HG03432 (cell line): Measurements from ENCODE around the gene CRYGC.
"Not testable (repeated sequence)": the region's sequence is repeated elsewhere in the genome, so short reads cannot be mapped to it uniquely, and the experiment has no call there.

ENCODE experiments used
- ATAC-seq: cut with Tn5 transposase; IDR thresholded peaks from one replicate; pipeline ENCODE4 v1.9.1; 2021; ENCODE audit warnings: mild to moderate bottlenecking, moderate library complexity; ENCODE audit not compliant: unreplicated experiment

Gene CRYGC

DNA sequence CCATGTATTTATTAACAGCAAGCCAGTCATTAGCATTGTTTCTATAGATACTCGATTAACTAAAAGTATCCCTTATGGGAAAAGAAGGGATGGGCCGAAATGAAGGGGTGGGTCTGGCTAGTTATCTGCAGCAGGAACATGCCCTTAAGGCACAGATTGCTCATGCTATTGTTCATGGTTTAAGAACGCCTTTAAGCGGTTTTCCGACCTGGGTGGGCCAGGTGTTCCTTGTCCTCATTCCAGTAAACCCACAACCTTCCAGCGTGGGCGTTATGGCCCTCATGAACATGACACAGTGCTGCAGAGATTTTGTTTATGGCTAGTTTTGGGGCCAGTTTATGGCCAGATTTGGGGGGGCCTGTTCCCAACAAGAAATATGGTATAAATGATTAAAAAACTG is 8.7 kb upstream of the CRYGC start:
- ATAC-seq = not testable (repeated sequence)

GRCh38 chr2:208136716-208137094 is 7.1 kb upstream of the CRYGC start:
- ATAC-seq = no peak

DNA sequence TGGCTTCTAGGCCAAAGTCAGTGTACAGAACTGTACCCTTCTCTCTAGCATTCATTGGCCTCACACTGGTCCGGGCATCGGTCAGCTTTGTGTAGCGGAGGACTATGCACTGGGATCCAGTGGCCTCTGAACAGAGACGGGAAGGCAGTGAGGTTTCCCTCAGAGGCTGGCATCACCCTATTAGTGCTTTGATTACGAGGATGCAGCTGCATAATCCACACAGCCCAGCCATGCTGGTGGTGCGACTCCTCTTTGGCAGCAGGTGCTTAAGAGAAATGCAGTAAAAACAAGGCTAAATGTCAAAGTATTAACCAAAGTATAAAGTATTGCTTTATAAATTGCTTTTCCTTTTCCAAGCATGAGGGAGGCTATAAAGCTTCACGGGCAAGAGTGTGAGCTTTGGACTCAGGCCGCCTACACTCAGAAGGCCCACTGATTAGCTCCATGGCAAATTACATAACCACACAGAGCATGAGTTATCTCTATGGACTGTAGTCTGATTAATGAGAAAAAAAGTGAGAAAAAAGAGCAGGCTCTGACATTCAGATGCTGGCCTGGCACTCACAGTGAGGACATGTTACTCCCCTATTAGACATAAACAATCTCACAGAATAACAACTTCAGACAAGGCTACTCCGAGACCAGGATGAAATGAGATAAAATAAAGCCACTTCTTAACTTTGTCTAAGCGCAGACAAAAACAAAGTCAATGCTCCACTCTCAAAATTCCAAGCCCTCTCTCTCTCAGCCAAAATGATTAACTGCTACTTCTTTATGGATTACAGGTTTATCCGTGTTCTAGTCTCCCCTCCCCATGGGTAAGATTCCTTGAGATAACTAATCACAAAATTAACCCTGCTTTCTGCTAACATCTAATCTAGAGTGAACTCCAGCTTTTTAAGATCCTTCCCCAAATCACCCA is 6.4 kb upstream of the CRYGC start:
- no peak for ATAC-seq

DNA sequence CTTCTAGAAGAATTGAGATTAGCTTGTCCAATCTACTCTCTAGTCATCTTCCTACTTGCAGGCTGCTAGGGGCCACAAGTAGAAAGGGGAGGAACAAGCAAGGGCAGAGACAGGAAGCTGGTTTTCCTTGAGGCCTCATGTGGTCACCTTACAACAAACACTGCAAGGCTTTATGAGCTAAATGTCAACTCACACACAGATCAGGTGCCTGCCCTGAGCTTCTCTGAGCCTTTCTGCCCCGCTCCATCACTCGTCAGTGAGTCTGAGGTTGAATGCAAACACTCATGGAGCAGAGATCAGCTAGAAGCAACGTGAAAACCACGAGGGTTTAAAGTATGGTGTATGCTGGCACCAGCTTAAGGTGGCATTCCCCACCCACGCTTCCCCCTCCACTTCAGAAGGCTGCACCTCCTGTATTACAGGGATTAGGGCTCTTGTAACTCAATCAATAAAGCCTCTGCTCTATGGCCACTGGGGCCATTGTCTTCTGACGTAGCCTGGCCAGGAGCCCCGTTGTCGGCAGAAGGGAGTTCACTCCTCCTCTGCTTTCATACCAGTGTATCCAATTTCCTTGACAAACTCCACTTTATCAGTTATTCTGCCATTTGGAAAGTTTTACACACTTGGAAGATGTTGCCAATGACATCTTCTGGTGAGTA is 5.4 kb upstream of the CRYGC start:
- no peak for ATAC-seq

- no peak for ATAC-seq
Observed at GRCh38 chr2:208130712-208131110, 1.1 kb upstream of the CRYGC start.

- ATAC-seq = no peak
Observed at GRCh38 chr2:208128136-208128535, 1.5 kb downstream of the CRYGC start.

GRCh38 chr2:208127090-208127489 is 2.5 kb downstream of the CRYGC start:
- ATAC-seq = no peak

GRCh38 chr2:208125251-208125650 is 4.4 kb downstream of the CRYGC start:
- no peak for ATAC-seq

GRCh38 chr2:208124013-208124715 is 5.5 kb downstream of the CRYGC start, which contains the start of gene CRYGD:
Gene CRYGD, minus strand, starts transcription at chr2:208124524. Its CDS starts 51 bp downstream, at chr2:208124473.
- ATAC-seq = not testable (repeated sequence)

DNA sequence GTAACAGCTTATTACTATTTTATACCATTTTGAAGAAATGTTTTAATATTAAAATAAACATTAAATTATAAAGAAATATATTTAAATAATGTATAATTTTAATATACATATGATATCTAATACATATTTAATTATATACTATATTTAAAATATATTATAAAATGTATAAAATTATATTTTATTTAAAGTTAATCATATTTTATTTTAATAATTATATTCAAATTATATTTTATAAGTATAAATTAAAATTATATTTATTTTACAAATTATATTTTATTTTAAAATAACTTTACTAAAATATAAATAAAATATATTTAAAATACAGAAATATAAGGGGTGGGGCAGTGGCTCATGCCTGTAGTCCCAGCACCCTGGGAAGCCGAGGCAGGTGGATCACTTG is 7.4 kb downstream of the CRYGC start:
- no peak for ATAC-seq

DNA sequence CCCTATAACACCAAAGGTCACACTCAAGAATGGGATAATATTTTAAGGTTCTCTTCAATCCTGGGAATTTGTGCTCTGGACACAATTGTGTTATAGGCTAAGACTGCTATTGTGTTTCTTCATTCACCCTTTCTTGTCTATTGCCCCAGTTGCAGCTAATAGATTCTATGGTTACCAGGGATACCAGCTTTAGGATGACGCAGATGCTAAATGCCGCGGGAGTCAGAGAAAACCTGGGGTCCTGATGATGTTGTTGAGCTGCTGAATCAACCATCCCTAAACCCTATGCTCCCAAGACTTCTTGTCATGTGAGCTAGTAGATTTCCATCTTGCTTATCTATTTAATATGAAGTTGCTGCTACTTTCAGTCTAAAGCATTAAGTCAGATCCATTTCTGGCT is 10.7 kb downstream of the CRYGC start:
- ATAC-seq = no peak

DNA sequence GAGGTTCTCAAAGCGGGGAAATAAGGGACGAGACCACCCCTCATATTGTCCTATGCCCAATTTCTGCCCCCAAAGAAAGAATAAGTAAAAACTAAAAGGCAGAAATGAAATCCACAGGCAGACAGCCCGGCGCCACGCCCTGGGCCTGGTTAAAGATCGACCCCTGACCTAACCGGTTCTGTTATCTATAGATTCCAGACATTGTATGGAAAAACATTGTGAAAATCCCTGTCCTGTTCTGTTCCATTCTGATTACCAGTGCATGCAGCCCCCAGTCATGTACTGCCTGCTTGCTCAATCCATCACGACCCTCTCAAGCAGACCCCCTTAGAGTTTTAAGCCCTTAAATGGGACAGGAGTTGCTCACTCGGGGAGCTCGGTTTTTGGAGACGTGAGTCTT is 12.2 kb downstream of the CRYGC start:
- not testable (repeated sequence) for ATAC-seq

DNA sequence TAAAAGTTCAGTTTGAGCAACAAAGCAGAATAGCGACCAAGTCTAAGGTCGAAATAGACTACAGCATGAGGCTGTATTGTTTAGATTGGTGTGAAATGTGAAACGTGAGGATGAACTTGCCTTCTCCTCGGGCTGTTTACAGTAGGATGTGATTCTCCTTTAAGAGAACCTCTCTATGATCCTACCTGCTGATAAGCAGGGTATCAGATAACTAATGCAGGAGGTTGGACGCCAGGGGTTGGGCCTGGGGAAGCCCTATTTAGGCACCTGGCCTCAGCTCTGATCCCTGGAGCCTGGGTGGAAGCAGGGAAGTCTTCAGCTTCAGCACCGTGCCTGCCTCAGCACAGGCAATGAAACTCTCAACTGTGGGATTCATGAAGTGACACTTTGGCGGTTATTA is 16.7 kb downstream of the CRYGC start:
- no peak for ATAC-seq

GRCh38 chr2:208112273-208112745 is 17.3 kb downstream of the CRYGC start:
- not testable (repeated sequence) for ATAC-seq

DNA sequence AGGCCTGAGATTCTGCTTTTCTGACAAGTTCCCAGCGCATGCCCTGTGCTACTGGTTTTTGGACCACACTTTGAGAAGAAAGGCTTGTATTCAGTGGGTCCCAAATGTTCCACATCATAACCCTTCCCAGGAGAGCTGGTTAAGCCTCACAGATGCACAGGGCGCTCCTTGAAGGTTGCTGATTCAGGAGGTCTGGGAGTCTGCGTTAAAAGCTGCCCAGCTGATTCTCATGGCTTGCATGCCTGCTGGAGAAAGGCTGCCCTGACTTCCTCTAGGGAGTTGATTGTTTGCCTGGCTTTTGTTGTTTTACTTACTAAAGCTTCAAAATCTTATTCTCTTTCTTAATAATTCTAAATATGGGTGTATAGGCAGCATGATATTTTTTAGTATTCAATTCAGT is 26.0 kb downstream of the CRYGC start:
- ATAC-seq = no peak

DNA sequence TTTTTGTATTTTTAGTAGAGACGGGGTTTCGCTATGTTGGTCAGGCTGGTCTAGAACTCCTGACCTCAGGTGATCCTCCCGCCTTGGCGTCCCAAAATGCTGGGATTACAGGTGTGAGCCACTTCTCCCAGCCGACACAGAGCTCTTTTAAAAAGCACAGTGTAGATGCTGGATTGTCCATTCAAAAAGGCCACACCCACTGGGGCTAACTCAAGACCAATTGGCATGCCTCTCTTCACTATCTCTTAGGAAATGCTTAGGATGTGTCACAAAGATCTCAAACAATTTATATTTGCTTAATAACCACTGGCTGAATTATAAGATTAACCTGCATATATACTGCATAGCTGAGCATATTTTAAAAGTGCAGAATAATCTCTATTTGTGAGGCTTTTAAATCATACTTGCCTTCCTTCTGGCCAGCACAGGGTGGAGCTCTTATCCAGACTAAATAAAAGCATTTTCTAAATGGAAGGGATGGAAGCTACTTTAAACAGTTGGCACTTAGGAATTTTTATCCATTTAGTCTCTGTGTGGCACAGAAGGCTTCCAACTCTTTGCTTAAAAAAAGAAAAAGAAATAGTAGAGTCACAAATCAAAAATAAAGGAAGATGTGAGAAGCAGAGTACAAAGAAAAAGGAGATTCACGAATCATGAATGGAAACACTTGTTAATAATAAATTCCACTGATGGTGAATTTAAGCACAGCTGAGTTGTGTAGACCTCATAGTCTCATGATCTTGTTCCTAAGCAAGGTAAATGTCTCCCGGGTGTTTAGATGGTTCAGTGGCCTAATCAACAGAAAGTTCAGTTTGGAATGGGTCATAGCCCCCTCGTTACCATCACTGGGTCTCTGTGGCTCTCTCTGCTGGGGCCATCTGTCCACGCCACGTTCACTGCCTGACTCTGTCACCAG is 27.7 kb downstream of the CRYGC start:
- no peak for ATAC-seq

DNA sequence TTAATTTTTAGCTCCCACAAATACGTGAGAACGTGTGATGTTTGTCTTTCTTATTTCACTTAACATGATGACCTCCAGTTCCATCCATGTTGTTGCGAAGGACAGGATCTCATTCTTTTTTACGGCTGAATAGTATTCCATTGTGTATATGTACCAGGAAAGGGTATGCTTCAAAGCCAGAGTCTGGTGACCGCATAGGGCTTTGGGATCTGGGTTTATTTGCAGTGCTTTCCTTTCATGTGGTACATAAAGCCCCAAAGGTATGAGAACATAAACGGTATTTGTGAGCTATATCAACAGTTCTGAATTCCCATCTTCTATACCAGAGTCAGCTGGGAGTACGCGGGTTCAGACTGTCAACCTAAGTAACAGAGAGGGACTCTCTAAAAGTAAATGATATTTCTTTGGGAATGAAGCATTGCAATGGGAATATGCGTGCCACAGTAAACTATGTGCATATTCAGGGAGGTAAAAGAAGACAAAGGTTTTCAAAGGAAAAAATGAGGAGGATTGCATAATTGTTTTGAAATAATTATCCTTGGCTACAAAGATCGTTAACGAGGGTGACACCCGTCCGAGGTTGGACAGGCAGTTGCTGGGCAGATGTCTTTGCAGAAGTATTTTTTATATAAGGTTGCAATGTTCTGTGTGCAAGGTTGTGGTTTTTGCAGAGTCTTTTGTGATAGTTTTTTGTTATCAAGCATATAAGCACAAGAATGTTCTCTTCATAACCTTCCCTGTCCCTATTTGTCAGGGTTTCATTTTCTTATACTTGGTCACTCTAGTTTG is 29.8 kb downstream of the CRYGC start:
- no peak for ATAC-seq

- not testable (repeated sequence) for ATAC-seq
Observed at GRCh38 chr2:208098701-208099100, 30.9 kb downstream of the CRYGC start.

DNA sequence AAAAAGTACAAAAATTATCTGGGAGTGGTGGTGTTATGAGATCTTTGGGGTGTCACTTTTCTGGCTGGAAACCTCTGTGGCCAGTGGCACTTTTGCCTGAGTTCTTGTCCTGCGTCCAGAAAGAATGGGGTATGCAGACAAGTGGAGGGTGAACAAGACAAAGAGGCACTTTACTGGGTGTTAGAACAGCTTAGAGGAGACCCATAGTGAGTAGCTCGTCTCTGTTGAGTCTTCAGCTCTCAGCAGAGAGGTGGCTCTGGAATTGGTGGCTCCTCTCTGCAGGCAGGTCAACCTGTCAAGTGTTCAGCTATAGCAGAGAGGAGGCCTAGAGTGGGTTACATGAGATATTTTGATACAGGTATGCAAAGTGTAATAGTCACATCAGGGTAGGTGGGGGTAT is 31.4 kb downstream of the CRYGC start:
- ATAC-seq = no peak

- no peak for ATAC-seq
Observed at GRCh38 chr2:208097801-208098200, 31.8 kb downstream of the CRYGC start.
